Measurements from ENCODE around the gene ZBTB16. TPM values are rescaled to one million over a fixed set of nuclear protein-coding genes. Genes with fewer than 3 reads are reported as not detected.

Gene ZBTB16
- total and polyA plus RNA-seq, 7 donors = 9.9 to 197 (median 99.5) TPM

DNA sequence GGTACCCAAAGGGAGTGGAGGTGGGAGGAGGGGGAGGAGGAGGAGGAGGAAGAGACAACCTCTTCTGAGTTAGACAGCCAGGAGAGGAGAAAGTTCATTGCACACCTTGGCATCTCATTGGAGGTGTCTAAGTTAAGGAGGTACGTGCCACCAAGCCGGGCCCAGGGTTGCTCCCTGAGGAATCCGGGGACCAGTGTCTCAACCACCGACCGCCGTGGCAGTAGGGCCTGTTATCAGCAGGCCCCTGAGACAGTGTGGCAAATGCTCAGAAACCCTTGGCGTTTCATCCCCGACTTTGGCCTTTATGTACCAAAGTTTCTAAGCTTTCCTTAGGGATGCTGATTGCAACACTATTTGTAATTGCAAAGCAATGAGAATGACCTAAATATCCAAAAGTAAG, 141.7 kb downstream of the ZBTB16 start:
- intact Hi-C loops (cut with DNase I) = no loop called here
- WGBS, 2 donors = 94 to 97% methylated on average over 8 of the region's 8 CpGs
- Histone ChIP-seq H3K4me1 (peaks cover 0 to 70% (median 64%) of the 10 kb centered on the region in 4 donors), H3K36me3 (peaks cover 0 to 28% (median 6%) of the 10 kb centered on the region in 4 donors), H3K27ac (peak overlapping the region; percentile 94 to 99 (median 96)), H3K9me3 (no peaks in the 10 kb centered on the region), H3K27me3 (no peaks in the 10 kb centered on the region), H3K4me3 (no peak overlapping the region)
- DNase-seq = no peak
- TF ChIP-seq EP300 (IDR thresholded peaks at IDR 0.05) (no peak), POLR2A (IDR thresholded peaks at IDR 0.05) (no peak), POLR2AphosphoS5 (IDR thresholded peaks at IDR 0.05) (no peak)
- TF ChIP-seq, protein P1, sequence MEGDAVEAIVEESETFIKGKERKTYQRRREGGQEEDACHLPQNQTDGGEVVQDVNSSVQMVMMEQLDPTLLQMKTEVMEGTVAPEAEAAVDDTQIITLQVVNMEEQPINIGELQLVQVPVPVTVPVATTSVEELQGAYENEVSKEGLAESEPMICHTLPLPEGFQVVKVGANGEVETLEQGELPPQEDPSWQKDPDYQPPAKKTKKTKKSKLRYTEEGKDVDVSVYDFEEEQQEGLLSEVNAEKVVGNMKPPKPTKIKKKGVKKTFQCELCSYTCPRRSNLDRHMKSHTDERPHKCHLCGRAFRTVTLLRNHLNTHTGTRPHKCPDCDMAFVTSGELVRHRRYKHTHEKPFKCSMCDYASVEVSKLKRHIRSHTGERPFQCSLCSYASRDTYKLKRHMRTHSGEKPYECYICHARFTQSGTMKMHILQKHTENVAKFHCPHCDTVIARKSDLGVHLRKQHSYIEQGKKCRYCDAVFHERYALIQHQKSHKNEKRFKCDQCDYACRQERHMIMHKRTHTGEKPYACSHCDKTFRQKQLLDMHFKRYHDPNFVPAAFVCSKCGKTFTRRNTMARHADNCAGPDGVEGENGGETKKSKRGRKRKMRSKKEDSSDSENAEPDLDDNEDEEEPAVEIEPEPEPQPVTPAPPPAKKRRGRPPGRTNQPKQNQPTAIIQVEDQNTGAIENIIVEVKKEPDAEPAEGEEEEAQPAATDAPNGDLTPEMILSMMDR (IDR thresholded peaks at IDR 0.05) = no peak

DNA sequence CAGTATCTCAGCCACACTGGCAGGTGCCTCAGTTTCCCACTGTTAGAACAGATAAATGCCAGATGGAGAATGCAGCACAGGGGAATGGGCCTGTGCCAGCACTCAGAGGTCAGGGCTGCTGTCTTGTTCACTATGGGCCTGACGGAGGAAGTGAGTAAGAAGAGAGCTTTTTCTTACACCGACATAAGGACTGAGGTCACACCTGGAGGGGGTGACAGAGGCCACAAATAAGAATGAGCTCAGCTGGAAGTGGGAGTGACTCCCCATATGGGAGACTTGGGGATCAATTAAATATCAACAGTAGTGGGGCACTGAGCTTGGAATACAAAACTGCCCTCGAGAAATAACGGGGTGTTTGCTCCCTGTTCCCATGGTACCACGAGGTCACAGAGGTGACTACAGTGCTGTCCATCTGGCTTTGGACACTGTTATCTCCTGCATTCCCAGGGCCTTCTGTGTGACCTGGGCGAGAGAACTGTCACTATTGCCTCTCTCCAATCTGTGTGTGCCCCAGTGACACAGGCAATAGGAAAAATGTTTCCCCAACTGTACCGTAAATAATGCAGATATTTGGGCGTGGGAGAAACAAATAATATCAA, 142.6 kb downstream of the ZBTB16 start:
- H3K27ac ChIP-seq = peak overlapping the region; percentile 94 to 99 (median 96)
- no peak overlapping the region for H3K4me3 ChIP-seq
- intact Hi-C loops (cut with DNase I) = no loop called here
- no peaks in the 10 kb centered on the region for H3K27me3 ChIP-seq
- peaks cover 0 to 33% (median 7%) of the 10 kb centered on the region in 4 donors for H3K36me3 ChIP-seq
- DNase-seq = no peak
- H3K4me1 ChIP-seq = peaks cover 0 to 64% (median 55%) of the 10 kb centered on the region in 4 donors
- TF ChIP-seq POLR2A (IDR thresholded peaks at IDR 0.05) = no peak
- TF ChIP-seq POLR2AphosphoS5 (IDR thresholded peaks at IDR 0.05) = peak in 1 of 4 donors; percentile 18
- TF ChIP-seq EP300 (IDR thresholded peaks at IDR 0.05) = no peak
- TF ChIP-seq, protein P1 (IDR thresholded peaks at IDR 0.05) = no peak
- no peaks in the 10 kb centered on the region for H3K9me3 ChIP-seq
- 84 to 86% methylated on average over 8 of the region's 8 CpGs for WGBS, 2 donors

DNA sequence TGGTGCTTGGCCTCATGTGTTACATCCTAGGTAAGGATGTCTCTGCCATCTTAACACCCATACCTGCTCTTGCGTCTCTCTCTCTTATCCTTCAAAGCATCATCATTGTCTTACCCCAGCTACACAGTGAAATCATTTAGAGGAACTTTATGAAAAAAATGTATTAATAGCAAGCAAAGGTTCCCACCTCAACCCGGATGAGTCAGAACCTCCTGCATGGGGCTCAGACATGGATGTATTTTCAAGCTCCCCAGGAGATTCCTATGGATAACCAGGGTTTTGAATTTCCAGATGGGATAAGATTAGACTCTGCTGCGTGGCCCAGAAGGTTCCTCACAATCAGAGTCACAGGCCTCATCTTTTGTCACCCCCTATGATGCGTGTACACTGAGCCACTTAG, 147.6 kb downstream of the ZBTB16 start:
- no peak for TF ChIP-seq POLR2A (IDR thresholded peaks at IDR 0.05)
- 73 to 86% methylated on average over 4 of the region's 4 CpGs for WGBS, 2 donors
- no peaks in the 10 kb centered on the region for H3K27me3 ChIP-seq
- intact Hi-C loops (cut with DNase I) = no loop called here
- H3K4me3 ChIP-seq = no peak overlapping the region
- no peak for DNase-seq
- H3K36me3 ChIP-seq = peaks cover 4 to 73% (median 18%) of the 10 kb centered on the region in 4 donors
- no peaks in the 10 kb centered on the region for H3K9me3 ChIP-seq
- H3K27ac ChIP-seq = no peak overlapping the region
- H3K4me1 ChIP-seq = peaks cover 0 to 25% (median 18%) of the 10 kb centered on the region in 4 donors

DNA sequence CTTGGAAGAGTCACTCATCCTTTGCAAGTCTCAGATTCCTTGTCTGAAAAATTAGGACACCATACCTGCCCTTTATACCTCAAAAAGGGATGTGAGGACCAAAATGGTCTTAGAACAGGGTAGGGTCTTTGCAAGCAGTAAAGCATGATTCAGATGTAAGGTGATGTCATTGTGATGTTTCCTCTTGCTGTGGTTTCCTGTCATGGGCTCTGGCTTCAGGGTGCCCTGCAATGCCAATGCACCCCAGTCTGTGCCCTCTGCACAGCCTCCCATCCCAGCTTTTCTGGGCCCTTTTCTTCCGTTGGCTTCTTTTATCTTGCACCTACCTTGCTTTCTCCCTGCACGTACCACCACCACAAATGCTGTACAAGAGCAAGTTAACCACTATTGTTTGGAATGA, 148.9 kb downstream of the ZBTB16 start:
- DNase-seq = no peak
- Histone ChIP-seq H3K4me3 (no peak overlapping the region), H3K27me3 (no peaks in the 10 kb centered on the region), H3K4me1 (peaks cover 0 to 22% (median 9%) of the 10 kb centered on the region in 4 donors), H3K27ac (no peak overlapping the region), H3K9me3 (no peaks in the 10 kb centered on the region), H3K36me3 (peaks cover 4 to 84% (median 18%) of the 10 kb centered on the region in 4 donors)
- TF ChIP-seq EP300 (IDR thresholded peaks at IDR 0.05) = no peak
- TF ChIP-seq POLR2AphosphoS5 (IDR thresholded peaks at IDR 0.05) = peak in 1 of 4 donors; percentile 16
- TF ChIP-seq POLR2A (IDR thresholded peaks at IDR 0.05) = no peak
- TF ChIP-seq, protein P1 (IDR thresholded peaks at IDR 0.05) = no peak
- intact Hi-C loops (cut with DNase I) = no loop called here
- 73 to 93% methylated on average over 2 of the region's 2 CpGs for WGBS, 2 donors

DNA sequence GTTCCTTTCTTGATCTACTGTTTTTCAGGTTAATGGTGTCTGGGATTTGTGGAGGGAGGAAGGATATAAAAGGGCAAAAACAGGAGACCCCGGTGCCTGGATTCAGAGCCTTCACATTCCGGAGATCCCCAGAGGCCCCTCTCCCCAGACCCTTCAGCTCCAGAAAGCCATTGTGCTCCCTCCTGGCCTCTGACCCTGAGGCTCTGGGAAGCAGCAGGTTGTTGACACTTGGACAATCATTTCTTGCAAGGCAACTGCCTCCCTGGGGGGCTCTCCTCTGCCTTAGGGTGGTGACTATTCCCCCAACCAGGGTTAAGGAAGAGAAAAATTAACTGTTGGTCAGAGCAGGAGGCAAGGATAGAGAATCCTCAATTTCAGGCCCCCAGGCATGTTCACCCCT, 149.8 kb downstream of the ZBTB16 start:
- peaks cover 4 to 75% (median 18%) of the 10 kb centered on the region in 4 donors for H3K36me3 ChIP-seq

More for the DNA sequence above, 149.8 kb downstream of the ZBTB16 start:
- TF ChIP-seq, protein P1 (IDR thresholded peaks at IDR 0.05) = no peak
- TF ChIP-seq EP300 (IDR thresholded peaks at IDR 0.05) (no peak), POLR2A (IDR thresholded peaks at IDR 0.05) (no peak)
- Histone ChIP-seq H3K9me3 (no peaks in the 10 kb centered on the region), H3K27me3 (no peaks in the 10 kb centered on the region), H3K4me1 (peaks cover 0 to 28% (median 12%) of the 10 kb centered on the region in 4 donors), H3K27ac (no peak overlapping the region), H3K4me3 (no peak overlapping the region)
- WGBS, 2 donors = 89 to 92% methylated on average over 2 of the region's 2 CpGs
- DNase-seq = no peak
- intact Hi-C loops (cut with DNase I) = no loop called here

Data from sigmoid colon (tissue), 7 donors.